Activated T-helper 17 cell treated with anti-CD3 and anti-CD28 coated beads, Interleukin-2, amount 50 U/mL, for 72 hours (primary cell): ENCODE results near the gene MICAL2. TPM values are rescaled to one million over a fixed set of nuclear protein-coding genes. Genes with fewer than 3 reads are reported as not detected.

Experiments used
- ATAC-seq: fragments of 150-1000 bp; cut with Tn5 transposase; replicated peaks from 2 replicates; pipeline ENCODE4 v1.10.0; 2021; ENCODE audit warnings: mild to moderate bottlenecking, moderate library complexity
- H3K27ac Mint-ChIP-seq: one replicate; pipeline ENCODE4 v1.8.0; 2022; ENCODE audit warnings: mixed read lengths
- H3K27me3 Mint-ChIP-seq: one replicate; pipeline ENCODE4 v1.8.0; 2022; ENCODE audit warnings: mixed read lengths
- H3K36me3 Mint-ChIP-seq: one replicate; pipeline ENCODE4 v1.8.0; 2022; ENCODE audit warnings: low read depth, mild to moderate bottlenecking, mixed read lengths
- H3K4me1 Mint-ChIP-seq: one replicate; pipeline ENCODE4 v1.8.0; 2022; ENCODE audit warnings: mixed read lengths
- H3K4me3 Mint-ChIP-seq: one replicate; pipeline ENCODE4 v1.8.0; 2022; ENCODE audit warnings: mild to moderate bottlenecking, mixed read lengths
- H3K9me3 Mint-ChIP-seq: one replicate; pipeline ENCODE4 v1.8.0; 2022; ENCODE audit warnings: mixed read lengths
- total RNA-seq, 2 donors: library from RNA; stranded (reverse); gene quantifications; one replicate each; pipeline ENCODE4 v1.2.3, GENCODE V29; 2022

Gene MICAL2
- total RNA-seq, 2 donors from 2014 or later = 127 to 253 TPM

- Mint-ChIP-seq H3K27me3 (no peaks in the 10 kb centered on the region), H3K27ac (peak overlapping the region; percentile 4), H3K4me1 (peaks cover 24% of the 10 kb centered on the region), H3K4me3 (no peak overlapping the region), H3K36me3 (no peaks in the 10 kb centered on the region), H3K9me3 (no peaks in the 10 kb centered on the region)
- ATAC-seq = peak; percentile 34
Measured at GRCh38 chr11:12126344-12127019, 16.1 kb downstream of the MICAL2 start.

DNA sequence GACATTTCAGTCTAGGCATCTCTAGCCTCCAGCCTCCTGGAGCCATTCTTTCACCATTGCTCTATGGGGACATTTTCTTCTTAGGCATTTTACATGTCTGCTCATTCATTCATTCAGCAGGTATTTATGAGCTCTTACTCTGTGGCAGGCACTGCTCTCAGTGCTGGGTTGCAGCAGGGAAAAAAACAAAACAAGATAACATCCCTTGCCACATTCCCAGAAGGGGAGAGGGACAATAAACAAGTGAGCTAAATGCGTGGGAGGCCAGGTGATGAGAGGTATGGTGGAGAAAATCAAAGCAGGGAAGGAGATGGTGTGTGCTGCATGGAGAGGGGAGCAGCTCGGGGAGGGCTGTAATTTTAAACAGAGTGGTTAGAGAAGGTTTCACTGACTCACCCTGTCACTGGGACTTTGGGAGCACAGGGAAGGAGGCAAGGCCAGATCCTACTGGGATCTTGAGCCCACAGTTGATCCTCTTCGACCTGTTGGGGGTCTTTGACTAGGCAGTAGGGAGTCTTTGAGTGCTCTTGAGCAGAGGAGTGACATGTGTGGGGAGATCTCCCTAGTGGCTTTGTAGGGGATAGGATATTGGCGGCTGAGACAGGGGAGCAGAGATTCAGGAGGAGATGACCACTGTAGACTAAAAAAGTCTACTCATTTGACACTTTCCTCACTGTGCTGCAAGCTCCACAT is 17.0 kb downstream of the MICAL2 start:
- H3K4me3 Mint-ChIP-seq = no peak overlapping the region
- H3K27ac Mint-ChIP-seq = peak overlapping the region; percentile 4
- no peaks in the 10 kb centered on the region for H3K36me3 Mint-ChIP-seq
- H3K27me3 Mint-ChIP-seq = no peaks in the 10 kb centered on the region
- no peak for ATAC-seq
- H3K9me3 Mint-ChIP-seq = no peaks in the 10 kb centered on the region
- peaks cover 24% of the 10 kb centered on the region for H3K4me1 Mint-ChIP-seq

DNA sequence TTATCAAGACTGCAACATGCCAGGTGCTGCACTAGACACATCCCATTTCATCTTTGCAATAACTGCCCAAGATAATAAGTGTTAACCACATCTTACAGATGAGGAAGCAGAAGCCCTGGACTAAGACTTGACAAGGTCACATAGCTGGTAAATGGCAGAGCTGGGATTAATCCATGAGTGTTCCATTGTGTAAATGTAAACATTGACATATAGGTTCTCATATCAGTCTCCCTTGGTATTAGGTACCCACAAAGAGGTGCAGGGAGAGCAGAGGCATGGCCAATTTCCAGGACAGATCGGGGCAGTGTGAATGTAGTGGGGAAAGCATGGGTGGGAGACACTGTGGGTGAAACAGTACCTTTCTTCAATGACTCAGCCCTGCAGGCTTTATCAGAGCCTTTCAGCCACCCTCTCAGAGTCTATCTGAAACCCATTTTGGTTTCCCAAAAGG is 17.9 kb downstream of the MICAL2 start:
- Mint-ChIP-seq H3K27me3 (no peaks in the 10 kb centered on the region), H3K9me3 (no peaks in the 10 kb centered on the region), H3K4me1 (peaks cover 24% of the 10 kb centered on the region), H3K36me3 (no peaks in the 10 kb centered on the region), H3K27ac (no peak overlapping the region), H3K4me3 (no peak overlapping the region)
- ATAC-seq = peak; percentile 68

- Mint-ChIP-seq H3K9me3 (no peaks in the 10 kb centered on the region), H3K27me3 (no peaks in the 10 kb centered on the region), H3K4me1 (peaks cover 33% of the 10 kb centered on the region), H3K27ac (no peak overlapping the region), H3K4me3 (no peak overlapping the region), H3K36me3 (no peaks in the 10 kb centered on the region)
- ATAC-seq = peak; percentile 48
Measured at GRCh38 chr11:12129227-12129626, 18.8 kb downstream of the MICAL2 start.

GRCh38 chr11:12130180-12130980 is 20.0 kb downstream of the MICAL2 start:
- peak overlapping the region; percentile 3 for H3K4me3 Mint-ChIP-seq
- no peaks in the 10 kb centered on the region for H3K36me3 Mint-ChIP-seq
- no peaks in the 10 kb centered on the region for H3K27me3 Mint-ChIP-seq
- no peak for ATAC-seq
- no peak overlapping the region for H3K27ac Mint-ChIP-seq
- H3K4me1 Mint-ChIP-seq = peaks cover 32% of the 10 kb centered on the region
- H3K9me3 Mint-ChIP-seq = no peaks in the 10 kb centered on the region

GRCh38 chr11:12131943-12132789 is 21.8 kb downstream of the MICAL2 start:
- Mint-ChIP-seq H3K4me3 (no peak overlapping the region), H3K27ac (no peak overlapping the region), H3K4me1 (peaks cover 24% of the 10 kb centered on the region), H3K36me3 (no peaks in the 10 kb centered on the region), H3K9me3 (no peaks in the 10 kb centered on the region), H3K27me3 (no peaks in the 10 kb centered on the region)
- ATAC-seq = no peak

GRCh38 chr11:12132790-12133145 is 22.4 kb downstream of the MICAL2 start:
- H3K9me3 Mint-ChIP-seq = no peaks in the 10 kb centered on the region
- no peaks in the 10 kb centered on the region for H3K36me3 Mint-ChIP-seq
- peaks cover 19% of the 10 kb centered on the region for H3K4me1 Mint-ChIP-seq
- no peak for ATAC-seq
- H3K27ac Mint-ChIP-seq = no peak overlapping the region
- no peaks in the 10 kb centered on the region for H3K27me3 Mint-ChIP-seq
- no peak overlapping the region for H3K4me3 Mint-ChIP-seq

GRCh38 chr11:12133547-12134235 is 23.3 kb downstream of the MICAL2 start:
- Mint-ChIP-seq H3K27ac (peak overlapping the region; percentile 75), H3K27me3 (no peaks in the 10 kb centered on the region), H3K36me3 (no peaks in the 10 kb centered on the region), H3K4me3 (peak overlapping the region; percentile 62), H3K9me3 (no peaks in the 10 kb centered on the region), H3K4me1 (peaks cover 23% of the 10 kb centered on the region)
- ATAC-seq = peak; percentile 37

- H3K9me3 Mint-ChIP-seq = no peaks in the 10 kb centered on the region
- H3K4me3 Mint-ChIP-seq = peak overlapping the region; percentile 62
- H3K4me1 Mint-ChIP-seq = peaks cover 26% of the 10 kb centered on the region
- H3K27ac Mint-ChIP-seq = peak overlapping the region; percentile 54
- no peaks in the 10 kb centered on the region for H3K27me3 Mint-ChIP-seq
- peaks cover 4% of the 10 kb centered on the region for H3K36me3 Mint-ChIP-seq
- ATAC-seq = peak; percentile 20
Measured at GRCh38 chr11:12134236-12134585, 23.8 kb downstream of the MICAL2 start.

DNA sequence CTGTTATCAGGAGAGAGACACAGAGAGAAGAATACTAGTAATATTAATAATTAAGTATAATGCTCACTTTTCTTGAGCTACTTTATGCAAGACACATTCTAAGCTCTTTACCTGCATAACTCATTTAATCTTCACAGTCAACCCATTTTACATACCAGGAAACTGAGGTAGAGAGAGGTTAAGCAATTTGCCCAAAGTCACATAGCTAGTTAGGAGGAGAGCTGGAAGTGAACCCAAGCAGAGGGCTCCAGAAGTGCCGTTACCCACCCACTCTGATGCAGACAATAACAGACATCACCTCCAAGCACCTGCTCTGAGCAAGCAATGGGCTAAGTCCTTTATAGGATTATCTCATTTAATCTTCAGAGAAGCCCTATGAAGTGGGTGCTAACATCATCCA is 24.8 kb downstream of the MICAL2 start:
- H3K4me1 Mint-ChIP-seq = peaks cover 23% of the 10 kb centered on the region
- no peak overlapping the region for H3K4me3 Mint-ChIP-seq
- no peaks in the 10 kb centered on the region for H3K27me3 Mint-ChIP-seq
- no peak overlapping the region for H3K27ac Mint-ChIP-seq
- H3K36me3 Mint-ChIP-seq = peaks cover 11% of the 10 kb centered on the region
- H3K9me3 Mint-ChIP-seq = no peaks in the 10 kb centered on the region
- ATAC-seq = no peak

DNA sequence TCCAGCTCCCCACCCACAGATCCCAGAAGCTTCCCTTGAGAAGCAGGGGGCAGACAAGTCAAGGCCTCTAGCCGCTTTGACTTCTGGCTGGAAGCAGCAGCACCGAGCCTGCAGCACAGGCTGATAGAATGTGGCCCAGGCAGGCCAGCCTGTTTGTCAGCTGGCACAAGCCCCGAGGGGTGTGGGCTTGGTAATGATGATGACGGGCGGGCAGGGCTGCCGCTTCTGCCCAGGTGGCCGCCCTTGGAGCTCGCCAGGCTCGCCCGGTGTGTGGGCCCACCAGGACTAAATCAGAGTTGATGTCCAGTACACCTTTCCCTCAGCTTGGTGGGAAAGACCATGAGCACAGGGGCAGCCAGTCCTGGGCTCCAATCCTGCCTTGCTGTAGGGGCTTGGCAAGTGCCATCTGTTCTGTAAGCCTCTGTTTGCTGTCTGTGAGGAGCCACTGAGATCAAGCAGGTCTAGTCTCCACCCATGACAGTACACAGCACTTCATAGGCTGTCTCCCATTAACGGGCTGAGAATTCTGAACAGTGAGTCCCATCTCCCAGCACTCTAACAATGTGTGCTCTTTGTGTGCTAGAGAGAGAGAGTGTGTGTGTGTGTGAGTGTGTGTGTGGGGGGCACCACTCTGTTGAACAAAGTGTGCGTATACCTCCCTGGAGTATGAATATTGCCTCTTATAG is 26.8 kb downstream of the MICAL2 start:
- Mint-ChIP-seq H3K4me1 (peaks cover 39% of the 10 kb centered on the region), H3K36me3 (peaks cover 20% of the 10 kb centered on the region), H3K9me3 (peaks cover 4% of the 10 kb centered on the region), H3K27ac (no peak overlapping the region), H3K4me3 (no peak overlapping the region), H3K27me3 (no peaks in the 10 kb centered on the region)
- ATAC-seq = no peak

- peaks cover 4% of the 10 kb centered on the region for H3K9me3 Mint-ChIP-seq
- H3K4me1 Mint-ChIP-seq = peaks cover 47% of the 10 kb centered on the region
- H3K36me3 Mint-ChIP-seq = peaks cover 20% of the 10 kb centered on the region
- H3K27me3 Mint-ChIP-seq = no peaks in the 10 kb centered on the region
- peak; percentile 51 for ATAC-seq
- peak overlapping the region; percentile 80 for H3K27ac Mint-ChIP-seq
- peak overlapping the region; percentile 49 for H3K4me3 Mint-ChIP-seq
Measured at GRCh38 chr11:12137938-12138731, 27.7 kb downstream of the MICAL2 start.
